ENCODE results near the gene RTL1.

GRCh38 chr14:100950024-100950423 is 46.5 kb upstream of the RTL1 start:
- TF ChIP-seq POLR2A (IDR thresholded peaks at IDR 0.05) = no peak
- TF ChIP-seq CTCF (IDR thresholded peaks at IDR 0.05) = no peak

Data from breast epithelium (tissue), 3 donors.